IMR-90 (cell line): ENCODE results near the gene RAB3IL1. TPM values are rescaled to one million over a fixed set of nuclear protein-coding genes. Genes with fewer than 3 reads are reported as not detected.

Experiments used
- ATAC-seq: fragments of 200-7000 bp; cut with Tn5 transposase; 2 replicates; pipeline ENCODE4 v1.9.1; 2020; ENCODE audit warnings: low read depth, mild to moderate bottlenecking, moderate library complexity
- BruUV-seq: library from RNA; stranded (reverse); fragments of 400-500 nt; replicated peaks from 2 replicates; lab custom pipeline; 2021; lab: Mats Ljungman, UMichigan
- CTCF ChIA-PET: fragments of 300-600 bp; formaldehyde crosslinking; extraction: SDS; loops from one replicate; lab custom pipeline; 2021; ENCODE audit warnings: antibody characterized with exemption; lab: Yijun Ruan, JAX
- POLR2A ChIA-PET: fragments of 300-600 bp; sonication (Branson Sonifier 250); formaldehyde crosslinking; loops from one replicate; lab custom pipeline; 2022; ENCODE audit warnings: antibody characterized with exemption; ENCODE audit not compliant: unreplicated experiment; lab: Charles Lee
- DNase-seq: peaks from one replicate; pipeline ENCODE4 v3.0.0; 2013
- H2AFZ ChIP-seq: replicated peaks from 2 replicates; pipeline ENCODE3; 2013; ENCODE audit warnings: low read length, mild to moderate bottlenecking; ENCODE audit not compliant: poor library complexity
- H2AK5ac ChIP-seq: 2 replicates; pipeline ENCODE4 v1.6.1; 2013; ENCODE audit warnings: low read depth, low read length, inconsistent platforms
- H2AK9ac ChIP-seq: replicated peaks from 2 replicates; pipeline ENCODE3; 2013; ENCODE audit warnings: mild to moderate bottlenecking, low read depth, low read length, moderate library complexity; ENCODE audit not compliant: poor library complexity
- H2BK120ac ChIP-seq: 2 replicates; pipeline ENCODE4 v1.6.1; 2013; ENCODE audit warnings: low read depth, low read length, inconsistent platforms
- H2BK15ac ChIP-seq: 3 replicates; pipeline ENCODE4 v1.6.1; 2013; ENCODE audit warnings: low read depth, low read length, inconsistent platforms
- H2BK20ac ChIP-seq: 2 replicates; pipeline ENCODE4 v1.6.1; 2013; ENCODE audit warnings: low read depth, mild to moderate bottlenecking, inconsistent platforms, low read length, moderate library complexity
- H2BK5ac ChIP-seq: 2 replicates; pipeline ENCODE4 v1.6.1; 2013; ENCODE audit warnings: mild to moderate bottlenecking, low read depth, low read length, inconsistent platforms; ENCODE audit not compliant: poor library complexity, severe bottlenecking
- H3K14ac ChIP-seq: replicated peaks from 2 replicates; pipeline ENCODE4 v1.6.1; 2013; ENCODE audit warnings: low read depth, low read length, inconsistent platforms
- H3K18ac ChIP-seq: 2 replicates; pipeline ENCODE4 v1.6.1; 2013; ENCODE audit warnings: low read depth, low read length, control low read depth
- H3K23ac ChIP-seq: 2 replicates; pipeline ENCODE4 v1.6.1; 2013; ENCODE audit warnings: low read depth, low read length, inconsistent platforms
- H3K27ac ChIP-seq: 2 replicates; pipeline ENCODE4 v1.5.1; 2013; ENCODE audit warnings: mild to moderate bottlenecking, control low read depth, low read length; ENCODE audit not compliant: insufficient read depth
- H3K27me3 ChIP-seq: 2 replicates; pipeline ENCODE4 v1.6.1; 2013; ENCODE audit warnings: low read length; ENCODE audit not compliant: control insufficient read depth, insufficient read depth
- H3K36me3 ChIP-seq: 2 replicates; pipeline ENCODE4 v1.6.1; 2013; ENCODE audit warnings: low read length, mixed read lengths; ENCODE audit not compliant: control insufficient read depth, insufficient read depth
- H3K4ac ChIP-seq: 2 replicates; pipeline ENCODE4 v1.6.1; 2013; ENCODE audit warnings: low read depth, low read length, inconsistent platforms
- H3K4me1 ChIP-seq: 2 replicates; pipeline ENCODE4 v1.6.1; 2013; ENCODE audit warnings: low read length, mixed read lengths; ENCODE audit not compliant: control insufficient read depth, insufficient read depth
- H3K4me2 ChIP-seq: 2 replicates; pipeline ENCODE4 v1.6.1; 2013; ENCODE audit warnings: low read depth, mild to moderate bottlenecking, control low read depth, low read length, moderate library complexity
- H3K4me3 ChIP-seq: 2 replicates; pipeline ENCODE4 v1.5.1; 2013; ENCODE audit warnings: low read depth, mild to moderate bottlenecking, control low read depth, low read length, moderate library complexity; ENCODE audit not compliant: insufficient read depth
- H3K56ac ChIP-seq: 2 replicates; pipeline ENCODE4 v1.6.1; 2013; ENCODE audit warnings: low read length, inconsistent platforms; ENCODE audit not compliant: insufficient read depth; ENCODE audit errors: extremely low read depth
- H3K79me1 ChIP-seq, 2 experiments: 2 replicates each; pipeline ENCODE4 v1.6.1; 2013; ENCODE audit warnings: low read length in 2 of 2, inconsistent platforms in 1 of 2, low read depth in 1 of 2
- H3K9ac ChIP-seq: 2 replicates; pipeline ENCODE4 v1.6.1; 2013; ENCODE audit warnings: low read depth, low read length, control low read depth
- H3K9me1 ChIP-seq: 2 replicates; pipeline ENCODE4 v1.6.1; 2013; ENCODE audit warnings: low read length, inconsistent platforms; ENCODE audit not compliant: insufficient read depth
- H3K9me3 ChIP-seq: 2 replicates; pipeline ENCODE4 v1.6.1; 2013; ENCODE audit warnings: low read length; ENCODE audit not compliant: control insufficient read depth, insufficient read depth
- H4K20me1 ChIP-seq: 2 replicates; pipeline ENCODE4 v1.6.1; 2013; ENCODE audit warnings: low read length, inconsistent platforms; ENCODE audit not compliant: insufficient read depth
- H4K5ac ChIP-seq: 2 replicates; pipeline ENCODE4 v1.6.1; 2013; ENCODE audit warnings: mild to moderate bottlenecking, low read depth, low read length, control low read depth
- H4K8ac ChIP-seq, 2 experiments: 2 replicates each; pipeline ENCODE4 v1.6.1; 2013; ENCODE audit warnings: low read depth in 2 of 2, low read length in 2 of 2, control low read depth in 1 of 2, inconsistent platforms in 1 of 2
- H4K91ac ChIP-seq: 2 replicates; pipeline ENCODE4 v1.6.1; 2013; ENCODE audit warnings: low read depth, low read length, inconsistent platforms; ENCODE audit not compliant: insufficient read depth
- BHLHE40 ChIP-seq: fragments of 150-350 bp; IDR thresholded peaks from 2 replicates; pipeline ENCODE4 v1.6.1; 2016; ENCODE audit warnings: mild to moderate bottlenecking, low read depth, low read length
- CEBPB ChIP-seq: IDR thresholded peaks from 2 replicates; pipeline ENCODE4 v1.6.1; 2012; ENCODE audit warnings: low read depth, low read length, improper control_type of control experiment
- CHD1 ChIP-seq: IDR thresholded peaks from 2 replicates; pipeline ENCODE4 v1.6.1; 2012; ENCODE audit warnings: low read depth, low read length, improper control_type of control experiment
- ELK1 ChIP-seq: fragments of 150-350 bp; IDR thresholded peaks from 2 replicates; pipeline ENCODE4 v1.6.1; 2016; ENCODE audit warnings: low read depth, mild to moderate bottlenecking, low read length, moderate library complexity, borderline replicate concordance
- FOS ChIP-seq: fragments of 150-350 bp; IDR thresholded peaks from 2 replicates; pipeline ENCODE4 v1.6.1; 2016; ENCODE audit warnings: low read depth, low read length
- MAFK ChIP-seq: IDR thresholded peaks from 2 replicates; pipeline ENCODE4 v1.6.1; 2012; ENCODE audit warnings: low read depth, low read length, improper control_type of control experiment
- MAZ ChIP-seq: IDR thresholded peaks from 2 replicates; pipeline ENCODE4 v1.6.1; 2012; ENCODE audit warnings: low read depth, mild to moderate bottlenecking, low read length, improper control_type of control experiment, moderate library complexity, borderline replicate concordance
- MXI1 ChIP-seq: IDR thresholded peaks from 2 replicates; pipeline ENCODE4 v1.6.1; 2012; ENCODE audit warnings: low read depth, mild to moderate bottlenecking, low read length, moderate library complexity, borderline replicate concordance
- NFE2L2 ChIP-seq: fragments of 150-350 bp; IDR thresholded peaks from 2 replicates; pipeline ENCODE4 v1.6.1; 2016; ENCODE audit warnings: low read depth, mild to moderate bottlenecking, low read length
- RCOR1 ChIP-seq: IDR thresholded peaks from 2 replicates; pipeline ENCODE4 v1.6.1; 2012; ENCODE audit warnings: mild to moderate bottlenecking, low read length, improper control_type of control experiment; ENCODE audit not compliant: insufficient replicate concordance
- RFX5 ChIP-seq: IDR thresholded peaks from 2 replicates; pipeline ENCODE4 v1.8.0; 2012; ENCODE audit warnings: low read depth, mild to moderate bottlenecking, low read length, moderate library complexity
- SMC3 ChIP-seq: fragments of 150-350 bp; IDR thresholded peaks from 2 replicates; pipeline ENCODE4 v1.6.1; 2016; ENCODE audit warnings: low read depth, mild to moderate bottlenecking, antibody characterized with exemption, low read length, moderate library complexity
- WGBS, 2 experiments: methylation state at CpG; one replicate each; pipeline versions ENCODE4 v1.1.5 to v1.1.7; 2013; ENCODE audit warnings: missing lambda C conversion rate in 2 of 2; ENCODE audit not compliant: insufficient read length in 1 of 2; ENCODE audit errors: extremely low coverage in 2 of 2; 5-methylcytosine and 5-hydroxymethylcytosine counted together
- dilution Hi-C: fragments of 300-500 bp; cut with HindIII; formaldehyde crosslinking; loops from one replicate; pipeline ENCODE4 v1.14.3; 2018; ENCODE audit warnings: low sequenced_read_pairs; ENCODE audit not compliant: unreplicated experiment
- in situ Hi-C: fragments of 300-500 bp; cut with MboI; formaldehyde crosslinking; loops from 3 replicates; pipeline ENCODE4 v1.14.3; 2019; ENCODE audit warnings: low sequenced_read_pairs, inconsistent platforms, mixed read lengths
- intact Hi-C: fragments of 100-400 bp; cut with micrococcal nuclease; formaldehyde crosslinking; loops from 2 replicates; pipeline ENCODE4 v1.10.0; 2022
- polyA plus RNA-seq, 3 experiments: library from polyadenylated mRNA; depleted of rRNA; stranded (reverse); fragments of >200 nt; gene quantifications; 2 replicates each; pipeline ENCODE4 v1.2.3, GENCODE V29; 2012; ENCODE audit warnings: low replicate concordance in 1 of 3
- total RNA-seq: library from RNA; depleted of rRNA; stranded (reverse); fragments of >200 nt; gene quantifications from 2 replicates; pipeline ENCODE4 v1.2.3, GENCODE V29; 2012

RAB3IL1 gene
- total and polyA plus RNA-seq, 2 of the 4 experiments (the other 2 are of a cell fraction): 0.72 to 1.9 TPM

DNA sequence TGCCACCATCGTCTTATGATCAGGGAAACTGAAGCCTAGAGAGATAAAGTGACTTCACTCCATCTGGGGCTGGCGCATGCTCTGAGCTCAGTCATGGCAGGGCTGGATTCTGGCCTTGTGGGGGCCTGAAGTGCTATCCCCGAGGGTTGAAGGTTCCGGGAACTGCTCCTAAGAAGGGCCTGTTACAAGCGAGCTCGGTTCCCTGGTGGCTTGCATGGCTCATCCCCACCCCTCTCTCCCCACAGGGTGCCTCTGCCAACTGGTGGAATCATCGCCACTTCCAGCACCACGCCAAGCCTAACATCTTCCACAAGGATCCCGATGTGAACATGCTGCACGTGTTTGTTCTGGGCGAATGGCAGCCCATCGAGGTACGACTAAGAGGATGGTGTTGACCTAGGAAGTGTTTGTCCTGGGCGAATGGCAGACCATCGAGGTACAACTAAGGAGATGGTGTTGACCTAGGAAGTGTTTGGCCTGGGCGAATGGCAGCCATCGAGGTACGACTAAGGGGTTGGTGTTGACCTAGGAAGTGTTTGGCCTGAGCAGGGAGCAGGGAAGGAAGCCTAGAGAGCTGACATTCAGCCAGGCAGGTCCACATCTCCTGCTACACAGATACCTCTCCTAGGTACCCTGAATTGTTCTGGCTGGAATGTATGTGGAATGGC is 69.3 kb downstream of the RAB3IL1 start:
- TF ChIP-seq RFX5: no peak
- TF ChIP-seq NFE2L2: no peak
- no peak for TF ChIP-seq FOS
- no peak for TF ChIP-seq RCOR1
- no peak for TF ChIP-seq MXI1
- no peak for TF ChIP-seq MAFK
- TF ChIP-seq ELK1: no peak
- TF ChIP-seq BHLHE40: no peak
- no peak for TF ChIP-seq MAZ
- TF ChIP-seq CHD1: no peak
- no peak for TF ChIP-seq SMC3
- no peak for TF ChIP-seq CEBPB
- no peaks in the 10 kb centered on the region for H3K4me1 ChIP-seq
- no peak overlapping the region for H2BK120ac ChIP-seq
- no peaks in the 10 kb centered on the region for H3K27me3 ChIP-seq
- H3K9me1 ChIP-seq: 0 out of 2 replicates have a peak, but pooled peaks cover 3% of the 10 kb centered on the region
- H3K4me2 ChIP-seq: no peak overlapping the region
- H2AK5ac ChIP-seq: no peak overlapping the region
- H3K14ac ChIP-seq: no peak overlapping the region
- no peak for DNase-seq
- dilution Hi-C loops (no loop called here), intact Hi-C loops (no loop called here), in situ Hi-C loops (no loop called here)
- H2BK15ac ChIP-seq: no peak overlapping the region
- H3K23ac ChIP-seq: no peak overlapping the region
- H3K4ac ChIP-seq: no peak overlapping the region
- H2BK20ac ChIP-seq: no peak overlapping the region
- H3K18ac ChIP-seq: no peak overlapping the region
- no peaks in the 10 kb centered on the region for H3K9me3 ChIP-seq
- H4K5ac ChIP-seq: no peak overlapping the region
- ATAC-seq: no peak
- H3K27ac ChIP-seq: no peak overlapping the region
- no peak overlapping the region for H3K9ac ChIP-seq
- H2AFZ ChIP-seq: no peak overlapping the region
- H3K56ac ChIP-seq: no peak overlapping the region
- no TSS peak for BruUV-seq
- H2AK9ac ChIP-seq: peak overlapping the region; percentile 45
- no peak overlapping the region for H4K8ac ChIP-seq
- H4K91ac ChIP-seq: no peak overlapping the region
- POLR2A ChIA-PET: no interaction called here
- 93% methylated on average over 10 of the region's 18 CpGs; no CpG with 5 or more reads in 1 of the 2 experiments for WGBS, 2 experiments
- no peak overlapping the region for H2BK5ac ChIP-seq
- H3K36me3 ChIP-seq: peaks cover 49% of the 10 kb centered on the region
- H4K20me1 ChIP-seq: 0 out of 2 replicates have a peak, but pooled peaks cover 3% of the 10 kb centered on the region
- no peak overlapping the region for H3K4me3 ChIP-seq
- CTCF ChIA-PET: no interaction called here
- H3K79me1 ChIP-seq: no peaks in the 10 kb centered on the region
